ENCODE results near the gene NISCH. TPM values are rescaled to one million over a fixed set of nuclear protein-coding genes. Genes with fewer than 3 reads are reported as not detected.

Gene NISCH
- total RNA-seq, 1 experiment from 2014 or later, result 72.8 TPM

DNA sequence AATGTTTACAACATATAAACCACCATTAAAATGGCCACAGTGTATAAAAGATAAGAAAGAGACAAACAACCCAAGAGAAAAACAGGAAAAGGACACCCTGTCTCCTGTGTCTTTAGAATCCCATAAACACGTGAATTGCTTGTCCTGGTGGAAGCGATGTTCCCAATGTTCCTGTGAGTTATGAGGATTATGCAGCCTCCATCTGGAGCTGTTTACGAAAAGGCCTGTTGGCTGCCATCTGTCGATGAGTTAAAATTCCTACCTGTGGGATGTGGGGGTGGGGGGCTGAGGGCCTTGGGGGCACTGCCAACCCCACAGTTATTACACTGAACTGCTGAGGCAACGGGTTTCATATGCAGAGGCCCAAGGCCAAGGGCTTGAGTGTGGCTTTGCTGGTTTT, 13.6 kb downstream of the NISCH start:
- Histone ChIP-seq H3K79me2 (ENCODE audit: insufficient read depth, low read length) (peaks cover 38% of the 10 kb centered on the region), H3K27ac (ENCODE audit: low read depth, low read length) (no peak overlapping the region), H2AFZ (ENCODE audit: low read depth, low read length, poor library complexity, severe bottlenecking) (no peak overlapping the region), H3K36me3 (ENCODE audit: control insufficient read depth in 1 of 2, insufficient read depth in 2 of 2, low read length in 2 of 2) (peaks cover 15 to 27% of the 10 kb centered on the region in 2 experiments), H3K4me1 (ENCODE audit: control insufficient read depth in 1 of 2, insufficient read depth in 2 of 2, low read length in 2 of 2) (no peaks in the 10 kb centered on the region), H3K4me3 (replicated peaks in 1 of 2; ENCODE audit: low read depth in 1 of 2, low read length in 2 of 2) (no peak overlapping the region), H3K9me3 (ENCODE audit: control insufficient read depth in 1 of 2, insufficient read depth in 1 of 2, low read depth in 1 of 2, low read length in 2 of 2) (no peaks in the 10 kb centered on the region), H3K9ac (ENCODE audit: low read length) (no peak overlapping the region), H3K27me3 (ENCODE audit: insufficient read depth, low read length) (no peaks in the 10 kb centered on the region), H3K9me2 (ENCODE audit: insufficient read depth) (no peaks in the 10 kb centered on the region), H3K4me2 (ENCODE audit: low read length) (no peak overlapping the region), H4K20me1 (ENCODE audit: insufficient read depth) (no peaks in the 10 kb centered on the region)
- DNase-seq (ENCODE audit: low read depth, low spot score) (no peak), ATAC-seq (no peak)
- no TSS peak for BruUV-seq (replicated peaks)
- CTCF ChIA-PET, result no interaction called here
- intact Hi-C loops (cut with micrococcal nuclease), result no loop called here
- RAD21 ChIA-PET (ENCODE audit: low non-redundant PET in 1 of 2, low total read pairs in 2 of 2, uncharacterized antibody in 2 of 2, unreplicated experiment in 2 of 2), result no interaction called here
- POLR2A ChIA-PET, result interaction anchor here (0.7 kb wide), 1 partner anchor 236 kb away, joined by 3 read pairs; no protein-coding TSS in a partner anchor
- TF ChIP-seq, protein P1, sequence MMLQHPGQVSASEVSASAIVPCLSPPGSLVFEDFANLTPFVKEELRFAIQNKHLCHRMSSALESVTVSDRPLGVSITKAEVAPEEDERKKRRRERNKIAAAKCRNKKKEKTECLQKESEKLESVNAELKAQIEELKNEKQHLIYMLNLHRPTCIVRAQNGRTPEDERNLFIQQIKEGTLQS (IDR thresholded peaks at IDR 0.05), result no peak
- TF ChIP-seq, protein P2, sequence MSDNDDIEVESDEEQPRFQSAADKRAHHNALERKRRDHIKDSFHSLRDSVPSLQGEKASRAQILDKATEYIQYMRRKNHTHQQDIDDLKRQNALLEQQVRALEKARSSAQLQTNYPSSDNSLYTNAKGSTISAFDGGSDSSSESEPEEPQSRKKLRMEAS (IDR thresholded peaks at IDR 0.05), result no peak
- TF ChIP-seq, protein P3, sequence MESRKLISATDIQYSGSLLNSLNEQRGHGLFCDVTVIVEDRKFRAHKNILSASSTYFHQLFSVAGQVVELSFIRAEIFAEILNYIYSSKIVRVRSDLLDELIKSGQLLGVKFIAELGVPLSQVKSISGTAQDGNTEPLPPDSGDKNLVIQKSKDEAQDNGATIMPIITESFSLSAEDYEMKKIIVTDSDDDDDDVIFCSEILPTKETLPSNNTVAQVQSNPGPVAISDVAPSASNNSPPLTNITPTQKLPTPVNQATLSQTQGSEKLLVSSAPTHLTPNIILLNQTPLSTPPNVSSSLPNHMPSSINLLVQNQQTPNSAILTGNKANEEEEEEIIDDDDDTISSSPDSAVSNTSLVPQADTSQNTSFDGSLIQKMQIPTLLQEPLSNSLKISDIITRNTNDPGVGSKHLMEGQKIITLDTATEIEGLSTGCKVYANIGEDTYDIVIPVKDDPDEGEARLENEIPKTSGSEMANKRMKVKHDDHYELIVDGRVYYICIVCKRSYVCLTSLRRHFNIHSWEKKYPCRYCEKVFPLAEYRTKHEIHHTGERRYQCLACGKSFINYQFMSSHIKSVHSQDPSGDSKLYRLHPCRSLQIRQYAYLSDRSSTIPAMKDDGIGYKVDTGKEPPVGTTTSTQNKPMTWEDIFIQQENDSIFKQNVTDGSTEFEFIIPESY (IDR thresholded peaks at IDR 0.05; ENCODE audit: extremely low read depth, insufficient replicate concordance, low read length), result no peak
- TF ChIP-seq POLR2AphosphoS5 (IDR thresholded peaks at IDR 0.05; ENCODE audit: low read depth, low read length) (no peak), YY1 (IDR thresholded peaks at IDR 0.05; ENCODE audit: extremely low read depth, insufficient replicate concordance, low read depth, low read length) (no peak), EZH2phosphoT487 (IDR thresholded peaks at IDR 0.05; ENCODE audit: borderline replicate concordance) (no peak), EGR1 (IDR thresholded peaks at IDR 0.05; ENCODE audit: low read depth) (no peak), JUND (IDR thresholded peaks at IDR 0.05) (no peak)

Data from HCT116 (cell line).